Neural progenitor cell (in vitro differentiated cells): ENCODE data around the gene CHTOP.

Experiments
- CTCF ChIP-seq: fragments of 200-600 bp; sonication (generic); IDR thresholded peaks from 2 replicates; pipeline ENCODE4 v1.5.1; 2017; ENCODE audit warnings: antibody characterized with exemption, mild to moderate bottlenecking
- EZH2 ChIP-seq: fragments of 200-600 bp; sonication (generic); IDR thresholded peaks from 2 replicates; pipeline ENCODE4 v1.6.1; 2017; ENCODE audit warnings: antibody characterized with exemption, mild to moderate bottlenecking, moderate library complexity
- EZH2phosphoT487 ChIP-seq: fragments of 200-600 bp; sonication (generic); IDR thresholded peaks from 2 replicates; pipeline ENCODE4 v1.6.1; 2017; ENCODE audit warnings: antibody characterized with exemption

GRCh38 chr1:153616144-153616916 lies 17.5 kb upstream of the CHTOP start, which contains the start of gene S100A14:
- TF ChIP-seq CTCF, result no peak
- TF ChIP-seq EZH2, result no peak
- no peak for TF ChIP-seq EZH2phosphoT487
